Keratinocyte (primary cell): ENCODE data around the gene KRCC1. TPM values are rescaled to one million over a fixed set of nuclear protein-coding genes. Genes with fewer than 3 reads are reported as not detected.

ENCODE experiments used
- DNase-seq: peaks from one replicate; pipeline ENCODE4 v3.0.0-alpha.2; 2011; ENCODE audit warnings: low read depth, missing footprints, low spot score
- FAIRE-seq: peaks from 2 replicates; lab custom pipeline; 2011; peaks lifted over from hg19 to GRCh38; lab: Jason Lieb, UNC
- H2AFZ ChIP-seq: 2 replicates; pipeline ENCODE4 v1.6.0; 2012; ENCODE audit warnings: low read length, control low read depth, inconsistent platforms; ENCODE audit not compliant: control insufficient read depth
- H3K27ac ChIP-seq: 2 replicates; pipeline ENCODE4 v1.5.1; 2011; ENCODE audit warnings: low read length; ENCODE audit not compliant: control insufficient read depth, insufficient read depth
- H3K27me3 ChIP-seq: 3 replicates; pipeline ENCODE4 v1.6.0; 2011; ENCODE audit warnings: low read length; ENCODE audit not compliant: control insufficient read depth, insufficient read depth; ENCODE audit errors: extremely low read depth
- H3K36me3 ChIP-seq, 2 experiments: 2 replicates in 1 of 2; 3 replicates in 1 of 2; pipeline ENCODE4 v1.5.1; 2011; ENCODE audit warnings: low read length in 2 of 2, mild to moderate bottlenecking in 1 of 2; ENCODE audit not compliant: control insufficient read depth in 2 of 2, insufficient read depth in 2 of 2; ENCODE audit errors: extremely low read depth in 1 of 2
- H3K4me1 ChIP-seq: 3 replicates; pipeline ENCODE4 v1.5.1; 2011; ENCODE audit warnings: low read length; ENCODE audit not compliant: control insufficient read depth, insufficient read depth; ENCODE audit errors: extremely low read depth
- H3K4me2 ChIP-seq: 3 replicates; pipeline ENCODE4 v1.6.0; 2011; ENCODE audit warnings: low read depth, low read length; ENCODE audit not compliant: control insufficient read depth, insufficient read depth; ENCODE audit errors: extremely low read depth
- H3K4me3 ChIP-seq, 3 experiments: fragments of 200-600 bp in 1 of 3; sonication (generic) in 1 of 3; 2 replicates in 2 of 3; 3 replicates in 1 of 3; pipeline ENCODE4 v1.5.1; 2011 to 2016; ENCODE audit warnings: low read length in 3 of 3, mild to moderate bottlenecking in 3 of 3, control low read depth in 2 of 3, inconsistent platforms in 1 of 3, low read depth in 1 of 3, mixed read lengths in 1 of 3, mixed run types in 1 of 3, moderate library complexity in 1 of 3; ENCODE audit not compliant: control insufficient read depth in 2 of 3, insufficient read depth in 2 of 3; ENCODE audit errors: extremely low read depth in 1 of 3
- H3K79me2 ChIP-seq: 2 replicates; pipeline ENCODE4 v1.6.0; 2012; ENCODE audit warnings: low read length; ENCODE audit not compliant: control insufficient read depth, insufficient read depth
- H3K9ac ChIP-seq: 3 replicates; pipeline ENCODE4 v1.6.0; 2011; ENCODE audit warnings: low read length; ENCODE audit not compliant: control insufficient read depth, insufficient read depth; ENCODE audit errors: extremely low read depth
- H3K9me1 ChIP-seq: 3 replicates; pipeline ENCODE4 v1.6.0; 2011; ENCODE audit warnings: low read length; ENCODE audit not compliant: control insufficient read depth, insufficient read depth; ENCODE audit errors: extremely low read depth
- H3K9me3 ChIP-seq: 2 replicates; pipeline ENCODE4 v1.5.1; 2012; ENCODE audit warnings: low read depth, low read length; ENCODE audit not compliant: control insufficient read depth
- H4K20me1 ChIP-seq: 3 replicates; pipeline ENCODE4 v1.6.0; 2011; ENCODE audit warnings: low read length; ENCODE audit not compliant: control insufficient read depth, insufficient read depth; ENCODE audit errors: extremely low read depth
- CTCF ChIP-seq, 3 experiments: IDR thresholded peaks in 1 of 3; conservative IDR thresholded peaks in 1 of 3; optimal IDR thresholded peaks in 1 of 3; 2 replicates in 2 of 3; 3 replicates in 1 of 3; pipeline versions ENCODE3 to v1.5.1; 2011; ENCODE audit warnings: low read length in 3 of 3, mild to moderate bottlenecking in 3 of 3, moderate library complexity in 2 of 3, control low read depth in 1 of 3, inconsistent platforms in 1 of 3; ENCODE audit not compliant: insufficient read depth in 2 of 3; ENCODE audit errors: extremely low read depth in 1 of 3
- EZH2 ChIP-seq: IDR thresholded peaks from one replicate; pipeline ENCODE4 v1.6.1; 2012; ENCODE audit warnings: inconsistent platforms, mild to moderate bottlenecking, low read length, moderate library complexity
- dilution Hi-C: fragments of 300-500 bp; cut with MboI; formaldehyde crosslinking; loops from one replicate; pipeline ENCODE4 v1.7.0; 2020; ENCODE audit warnings: low sequenced_read_pairs; ENCODE audit not compliant: extremely low pct_ligation_motif_present
- polyA plus RNA-seq, 5 experiments: library from polyadenylated mRNA; depleted of rRNA in 3 of 5; stranded (reverse) in 3 of 5; stranded (forward) in 1 of 5; unstranded in 1 of 5; fragments of >200 nt; gene quantifications; 1 replicate in 1 of 5; 2 replicates in 3 of 5; 3 replicates in 1 of 5; pipeline versions ENCODE4 v1.2.1 to v1.2.3, GENCODE V29; 2011 to 2012; ENCODE audit warnings: missing spikeins in 2 of 5, low read depth in 1 of 5, low replicate concordance in 1 of 5

Gene KRCC1
- polyA plus RNA-seq, 1 donor (not counting 4 experiments of a cell fraction or from before 2014, with no cell fraction given), result 21.1 TPM

GRCh38 chr2:88036606-88037005, 19.0 kb downstream of the KRCC1 start:
- Histone ChIP-seq H3K27me3 (no peaks in the 10 kb centered on the region), H3K4me3 (no peak overlapping the region), H3K4me2 (no peak overlapping the region), H3K9me3 (no peaks in the 10 kb centered on the region), H2AFZ (no peak overlapping the region), H3K4me1 (peaks cover 14% of the 10 kb centered on the region), H3K9ac (no peak overlapping the region), H4K20me1 (no peaks in the 10 kb centered on the region), H3K9me1 (no peaks in the 10 kb centered on the region), H3K79me2 (no peaks in the 10 kb centered on the region), H3K36me3 (peaks cover 3 to 7% of the 10 kb centered on the region in 2 experiments), H3K27ac (no peak overlapping the region)
- TF ChIP-seq CTCF (optimal IDR thresholded peaks at IDR 0.05 in 1 of 3, IDR thresholded peaks at IDR 0.05 in 1 of 3, conservative IDR thresholded peaks at IDR 0.05 in 1 of 3; ENCODE audit: extremely low read depth in 1 of 3, insufficient read depth in 2 of 3, low read length in 3 of 3), result no peak
- TF ChIP-seq EZH2, result no peak
- dilution Hi-C loops, result no loop called here
- FAIRE-seq, result no peak
- no peak for DNase-seq

GRCh38 chr2:88036182-88036581, 19.4 kb downstream of the KRCC1 start:
- FAIRE-seq (no peak), DNase-seq (no peak)

More at GRCh38 chr2:88036182-88036581, 19.4 kb downstream of the KRCC1 start:
- TF ChIP-seq EZH2 (no peak), CTCF (optimal IDR thresholded peaks at IDR 0.05 in 1 of 3, IDR thresholded peaks at IDR 0.05 in 1 of 3, conservative IDR thresholded peaks at IDR 0.05 in 1 of 3; ENCODE audit: extremely low read depth in 1 of 3, insufficient read depth in 2 of 3, low read length in 3 of 3) (no peak)
- H3K4me3 ChIP-seq, result no peak overlapping the region
- H3K27me3 ChIP-seq, result no peaks in the 10 kb centered on the region
- no peak overlapping the region for H3K27ac ChIP-seq
- no peaks in the 10 kb centered on the region for H3K9me3 ChIP-seq
- peaks cover 14% of the 10 kb centered on the region for H3K4me1 ChIP-seq
- dilution Hi-C loops, result no loop called here
- H4K20me1 ChIP-seq, result no peaks in the 10 kb centered on the region
- no peaks in the 10 kb centered on the region for H3K9me1 ChIP-seq
- H3K36me3 ChIP-seq, result peaks cover 3 to 7% of the 10 kb centered on the region in 2 experiments
- no peaks in the 10 kb centered on the region for H3K79me2 ChIP-seq
- no peak overlapping the region for H2AFZ ChIP-seq
- H3K4me2 ChIP-seq, result no peak overlapping the region
- H3K9ac ChIP-seq, result no peak overlapping the region
